NCI-H1694 treated with DMSO at 0.1 percent for 48 hours (cell line): Measurements from ENCODE around the gene TOP2B.

Experiments used
- DNase-seq: peaks from one replicate; lab custom pipeline; 2025; lab: John Stamatoyannopoulos, UW

TOP2B gene

GRCh38 chr3:25664812-25665314 lies at the start of gene TOP2B:
Gene TOP2B, minus strand, starts transcription at chr3:25664907. Its CDS starts 610 bp downstream, at chr3:25664297.
- DNase-seq = peak; percentile 58

- no peak for DNase-seq
Observed at GRCh38 chr3:25713341-25713985, 48.8 kb upstream of the TOP2B start.

GRCh38 chr3:25711090-25711489 lies 46.4 kb upstream of the TOP2B start:
- DNase-seq = no peak

GRCh38 chr3:25708036-25708435 lies 43.3 kb upstream of the TOP2B start:
- DNase-seq = no peak

GRCh38 chr3:25707268-25707926 lies 42.7 kb upstream of the TOP2B start:
- no peak for DNase-seq

GRCh38 chr3:25706213-25706612 lies 41.5 kb upstream of the TOP2B start:
- DNase-seq = no peak

GRCh38 chr3:25697553-25697952 lies 32.8 kb upstream of the TOP2B start:
- no peak for DNase-seq

- no peak for DNase-seq
Observed at GRCh38 chr3:25695731-25696420, 31.2 kb upstream of the TOP2B start.

- no peak for DNase-seq
Observed at GRCh38 chr3:25693238-25693637, 28.5 kb upstream of the TOP2B start.

GRCh38 chr3:25692341-25692740 lies 27.6 kb upstream of the TOP2B start:
- DNase-seq = no peak

GRCh38 chr3:25690768-25691533 lies 26.2 kb upstream of the TOP2B start:
- DNase-seq = no peak

- DNase-seq = no peak
Observed at GRCh38 chr3:25689226-25689625, 24.5 kb upstream of the TOP2B start.

- no peak for DNase-seq
Observed at GRCh38 chr3:25687742-25688141, 23.0 kb upstream of the TOP2B start.

- DNase-seq = no peak
Observed at GRCh38 chr3:25686766-25687165, 22.1 kb upstream of the TOP2B start.

- DNase-seq = no peak
Observed at GRCh38 chr3:25683882-25684281, 19.2 kb upstream of the TOP2B start.

- DNase-seq = no peak
Observed at GRCh38 chr3:25683410-25683809, 18.7 kb upstream of the TOP2B start.

GRCh38 chr3:25679642-25680302 lies 15.1 kb upstream of the TOP2B start:
- DNase-seq = no peak

GRCh38 chr3:25679166-25679565 lies 14.5 kb upstream of the TOP2B start:
- no peak for DNase-seq

GRCh38 chr3:25678581-25678980 lies 13.9 kb upstream of the TOP2B start:
- no peak for DNase-seq

- DNase-seq = no peak
Observed at GRCh38 chr3:25677121-25677520, 12.4 kb upstream of the TOP2B start.

GRCh38 chr3:25674670-25675069 lies 10.0 kb upstream of the TOP2B start:
- DNase-seq = no peak
